Right cardiac atrium (tissue), 5 donors: ENCODE results near the gene SFMBT2. TPM values are rescaled to one million over a fixed set of nuclear protein-coding genes. Genes with fewer than 3 reads are reported as not detected.
"Not testable (repeated sequence)": the region's sequence is repeated elsewhere in the genome, so short reads cannot be mapped to it uniquely, and the experiment has no call there.

ENCODE experiments used
- ATAC-seq, 2 donors: fragments of 200-7000 bp; cut with Tn5 transposase; one replicate each; pipeline versions ENCODE4 v1.8.0 to v1.9.1; 2020; ENCODE audit warnings: moderate library complexity in 2 of 2, mild to moderate bottlenecking in 1 of 2
- DNase-seq, 3 donors: peaks; one replicate each; pipeline ENCODE4 v3.0.0-alpha.2; 2020
- H3K27ac ChIP-seq: one replicate; pipeline ENCODE4 v1.5.1; 2013; ENCODE audit warnings: mild to moderate bottlenecking, low read length, control low read depth, moderate library complexity
- H3K27me3 ChIP-seq: one replicate; pipeline ENCODE4 v1.6.1; 2013; ENCODE audit not compliant: control insufficient read depth, insufficient read depth
- H3K4me1 ChIP-seq: one replicate; pipeline ENCODE4 v1.6.1; 2013; ENCODE audit warnings: low read length; ENCODE audit not compliant: control insufficient read depth, insufficient read depth
- H3K4me3 ChIP-seq: one replicate; pipeline ENCODE4 v1.5.1; 2013; ENCODE audit warnings: low read length, control low read depth
- H3K9me3 ChIP-seq: one replicate; pipeline ENCODE4 v1.6.1; 2013; ENCODE audit warnings: low read length; ENCODE audit not compliant: control insufficient read depth
- WGBS: extraction: QIAGEN DNeasy Blood & Tissue Kit; methylation state at CpG from one replicate; pipeline ENCODE4 v1.1.7; 2013; 5-methylcytosine and 5-hydroxymethylcytosine counted together
- intact Hi-C, 4 donors: fragments of 100-400 bp; cut with DNase I; formaldehyde crosslinking; loops; one replicate each; pipeline versions ENCODE4 v1.11.0 to v1.14.0; 2022 to 2023
- polyA plus RNA-seq: library from polyadenylated mRNA; stranded (reverse); fragments of 200-250 nt; gene quantifications from one replicate; pipeline ENCODE4 v1.2.3, GENCODE V29; 2013
- total RNA-seq, 4 donors: library from RNA; stranded (reverse); fragmentation: NEBNext Ultra II Directional; extraction: Animal tissue kit (Norgen Biotek cat#: 25700); gene quantifications; one replicate each; pipeline ENCODE4 v1.2.1, GENCODE V29; 2021
- donor health status: healthy with polysubstance abuse.
- donor health status: DM: no; HTN: yes; CAD: no.
- donor health status: DM: no; HTN: no; CAD: no.
- donor health status: DM: no; HTN: yes; CAD: no; lungs with severe emphysema.
- donor health status: DM: yes; HTN: yes; CAD: no.

Gene SFMBT2
- total and polyA plus RNA-seq, 5 donors = 3.3 to 12.9 (median 11.9) TPM

- no peak for ATAC-seq
- Histone ChIP-seq H3K4me3 (no peak overlapping the region), H3K4me1 (peaks cover 13% of the 10 kb centered on the region), H3K27ac (peak overlapping the region; percentile 30), H3K9me3 (no peaks in the 10 kb centered on the region), H3K27me3 (no peaks in the 10 kb centered on the region)
- intact Hi-C loops = loop anchor here in 1 of 4 donors (10.0 kb wide), 1 partner anchor 56 kb away; no protein-coding TSS in a partner anchor
- 80% methylated on average over 6 of the region's 6 CpGs for WGBS
- no peak for DNase-seq
These were observed 9.7 kb downstream of the SFMBT2 start for GRCh38 chr10:7401156-7401555.

- WGBS = 49% methylated on average over 10 of the region's 10 CpGs
- peak; percentile 42 to 50 for ATAC-seq
- Histone ChIP-seq H3K4me1 (peaks cover 10% of the 10 kb centered on the region), H3K27me3 (no peaks in the 10 kb centered on the region), H3K27ac (peak overlapping the region; percentile 60), H3K9me3 (no peaks in the 10 kb centered on the region), H3K4me3 (no peak overlapping the region)
- peak in 2 of 3 donors; percentile 33 to 59 for DNase-seq
- intact Hi-C loops = loop anchor here in 1 of 4 donors (10.0 kb wide), 1 partner anchor 55 kb away; no protein-coding TSS in a partner anchor
These were observed 10.6 kb downstream of the SFMBT2 start for GRCh38 chr10:7400068-7400715.

GRCh38 chr10:7399533-7399932 is 11.3 kb downstream of the SFMBT2 start:
- H3K4me1 ChIP-seq = peaks cover 7% of the 10 kb centered on the region
- no peaks in the 10 kb centered on the region for H3K27me3 ChIP-seq
- intact Hi-C loops = no loop called here
- no peak for ATAC-seq
- no peak for DNase-seq
- 75% methylated on average over 3 of the region's 3 CpGs for WGBS
- H3K27ac ChIP-seq = peak overlapping the region; percentile 30
- no peak overlapping the region for H3K4me3 ChIP-seq
- H3K9me3 ChIP-seq = no peaks in the 10 kb centered on the region

GRCh38 chr10:7397049-7398035 is 13.5 kb downstream of the SFMBT2 start:
- H3K27ac ChIP-seq = peak overlapping the region; percentile 77
- H3K27me3 ChIP-seq = no peaks in the 10 kb centered on the region
- WGBS = 56% methylated on average over 17 of the region's 17 CpGs
- H3K9me3 ChIP-seq = no peaks in the 10 kb centered on the region
- DNase-seq = peak in 2 of 3 donors; percentile 34 to 64
- H3K4me1 ChIP-seq = peaks cover 7% of the 10 kb centered on the region
- H3K4me3 ChIP-seq = no peak overlapping the region
- ATAC-seq = peak; percentile 85 to 87
- intact Hi-C loops = no loop called here

- H3K4me1 ChIP-seq, H3K27ac ChIP-seq, ATAC-seq, DNase-seq, H3K4me3 ChIP-seq, intact Hi-C loops, H3K27me3 ChIP-seq, H3K9me3 ChIP-seq: not testable (repeated sequence)
- 83% methylated on average over 5 of the region's 5 CpGs for WGBS
These were observed 18.5 kb downstream of the SFMBT2 start for GRCh38 chr10:7392301-7392700.

- ATAC-seq = no peak
- H3K27me3 ChIP-seq = no peaks in the 10 kb centered on the region
- DNase-seq = no peak
- no peak overlapping the region for H3K27ac ChIP-seq
- intact Hi-C loops = no loop called here
- H3K9me3 ChIP-seq = no peaks in the 10 kb centered on the region
- 93% methylated on average over 6 of the region's 6 CpGs for WGBS
- no peak overlapping the region for H3K4me3 ChIP-seq
- H3K4me1 ChIP-seq = peaks cover 6% of the 10 kb centered on the region
These were observed 19.1 kb downstream of the SFMBT2 start for GRCh38 chr10:7391748-7392147.

- intact Hi-C loops, ATAC-seq, H3K27ac ChIP-seq, H3K9me3 ChIP-seq, DNase-seq, H3K27me3 ChIP-seq, H3K4me1 ChIP-seq, H3K4me3 ChIP-seq: not testable (repeated sequence)
- WGBS = 95% methylated on average over 6 of the region's 6 CpGs
These were observed 20.1 kb downstream of the SFMBT2 start for GRCh38 chr10:7390689-7391110.

- ATAC-seq = no peak
- peak overlapping the region; percentile 19 for H3K27ac ChIP-seq
- DNase-seq = no peak
- H3K27me3 ChIP-seq = no peaks in the 10 kb centered on the region
- intact Hi-C loops = no loop called here
- no peak overlapping the region for H3K4me3 ChIP-seq
- peaks cover 6% of the 10 kb centered on the region for H3K4me1 ChIP-seq
- 75% methylated on average over 3 of the region's 3 CpGs for WGBS
- H3K9me3 ChIP-seq = no peaks in the 10 kb centered on the region
These were observed 21.0 kb downstream of the SFMBT2 start for GRCh38 chr10:7389844-7390243.

- Histone ChIP-seq H3K4me1 (peaks cover 6% of the 10 kb centered on the region), H3K4me3 (no peak overlapping the region), H3K27ac (no peak overlapping the region), H3K9me3 (no peaks in the 10 kb centered on the region), H3K27me3 (no peaks in the 10 kb centered on the region)
- intact Hi-C loops = no loop called here
- no peak for ATAC-seq
- no peak for DNase-seq
- whole genome bisulfite sequencing = 71% methylated on average over 2 of the region's 2 CpGs
These were observed 21.5 kb downstream of the SFMBT2 start for GRCh38 chr10:7389346-7389745.

- Histone ChIP-seq H3K27me3 (no peaks in the 10 kb centered on the region), H3K9me3 (no peaks in the 10 kb centered on the region), H3K4me1 (peaks cover 6% of the 10 kb centered on the region), H3K4me3 (no peak overlapping the region), H3K27ac (no peak overlapping the region)
- ATAC-seq (no peak), DNase-seq (no peak)
- WGBS = 89% methylated on average over 4 of the region's 4 CpGs
- intact Hi-C loops = no loop called here
These were observed 22.2 kb downstream of the SFMBT2 start for GRCh38 chr10:7388602-7389001.

GRCh38 chr10:7388149-7388548 is 22.7 kb downstream of the SFMBT2 start:
- H3K4me3 ChIP-seq, ATAC-seq, intact Hi-C loops, H3K4me1 ChIP-seq, DNase-seq, H3K27me3 ChIP-seq, H3K9me3 ChIP-seq, H3K27ac ChIP-seq: not testable (repeated sequence)
- 96% methylated on average over 1 of the region's 1 CpG for WGBS
